H7 (cell line): ENCODE data around the gene CRACDL. TPM values are rescaled to one million over a fixed set of nuclear protein-coding genes. Genes with fewer than 3 reads are reported as not detected.

Source experiments
- DNase-seq: peaks from one replicate; pipeline ENCODE4 v3.0.0; 2012
- H3K27me3 ChIP-seq: 2 replicates; pipeline ENCODE4 v1.6.0; 2011; ENCODE audit warnings: mild to moderate bottlenecking, low read length; ENCODE audit not compliant: control insufficient read depth, insufficient read depth
- H3K36me3 ChIP-seq: replicated peaks from 2 replicates; pipeline ENCODE4 v1.5.1; 2011; ENCODE audit warnings: low read length; ENCODE audit not compliant: control insufficient read depth, insufficient read depth
- H3K4me3 ChIP-seq: 2 replicates; pipeline ENCODE4 v1.5.1; 2011; ENCODE audit warnings: low read depth, mild to moderate bottlenecking, control low read depth, low read length, moderate library complexity; ENCODE audit not compliant: insufficient read depth
- total RNA-seq: library from RNA; depleted of rRNA; stranded (reverse); fragments of >200 nt; shearing (Covaris generic); gene quantifications from 2 replicates; pipeline ENCODE4 v1.2.3, GENCODE V29; 2014

CRACDL gene
- total RNA-seq, 1 experiment from 2014 or later = 0.24 TPM

DNA sequence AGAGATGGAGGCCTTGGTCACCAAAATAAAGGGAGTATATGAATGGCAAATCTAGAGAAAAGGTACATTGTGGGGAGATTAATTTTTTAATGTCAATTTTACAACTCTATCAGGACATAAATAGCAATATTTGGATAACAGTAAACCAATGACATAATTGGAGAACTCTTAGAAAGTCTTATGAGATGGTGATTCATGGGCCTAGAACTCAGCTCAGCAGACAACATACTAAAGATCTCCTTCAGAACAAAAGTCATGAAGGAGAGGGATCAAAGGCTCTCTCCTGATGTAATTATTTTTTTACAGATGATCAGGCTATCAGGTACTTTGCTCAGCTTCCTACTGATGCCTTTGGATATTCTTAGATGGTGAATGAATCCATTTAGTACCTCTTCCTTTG, 90.0 kb downstream of the CRACDL start:
- DNase-seq = no peak
- no peaks in the 10 kb centered on the region for H3K27me3 ChIP-seq
- H3K4me3 ChIP-seq = no peak overlapping the region
- H3K36me3 ChIP-seq = no peaks in the 10 kb centered on the region

DNA sequence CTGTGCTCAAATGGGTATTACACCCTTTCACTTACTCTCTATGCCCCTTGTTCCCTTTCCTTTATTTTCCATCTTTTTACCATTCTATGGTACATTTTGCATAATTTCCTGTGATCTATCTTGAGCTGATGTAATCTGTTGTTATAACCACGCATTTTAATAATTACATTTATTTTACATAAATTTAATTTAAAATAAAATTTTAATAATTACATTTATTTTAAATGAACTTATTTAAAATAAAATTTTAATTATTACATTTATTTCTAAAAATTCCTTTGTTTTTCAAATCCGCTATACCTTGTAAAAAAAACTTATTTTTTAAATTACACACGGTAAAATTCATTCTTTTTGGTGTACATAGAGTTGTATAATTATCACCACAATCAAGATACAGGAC, 93.9 kb downstream of the CRACDL start:
- Histone ChIP-seq H3K36me3 (no peaks in the 10 kb centered on the region), H3K4me3 (no peak overlapping the region), H3K27me3 (no peaks in the 10 kb centered on the region)
- no peak for DNase-seq

DNA sequence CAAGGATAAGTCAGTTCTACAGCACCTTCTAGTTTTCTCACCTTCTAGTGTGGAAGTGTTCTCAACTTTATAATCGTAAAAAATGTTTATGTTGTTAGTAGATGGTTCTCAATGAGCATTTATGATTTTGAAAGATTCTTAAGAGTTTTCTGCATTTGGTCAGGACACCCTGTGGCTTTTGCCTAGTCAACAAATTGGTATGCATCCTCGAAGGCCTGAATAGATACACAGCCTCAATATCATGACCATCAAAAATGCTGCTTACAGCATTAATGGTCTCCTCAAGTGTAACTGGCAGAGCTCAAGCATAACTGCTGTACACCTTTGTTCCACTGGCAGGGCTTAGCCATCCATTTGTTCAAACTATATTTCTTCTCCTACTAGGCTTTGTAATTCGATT, 96.7 kb downstream of the CRACDL start:
- Histone ChIP-seq H3K36me3 (no peaks in the 10 kb centered on the region), H3K4me3 (no peak overlapping the region), H3K27me3 (no peaks in the 10 kb centered on the region)
- DNase-seq = no peak

DNA sequence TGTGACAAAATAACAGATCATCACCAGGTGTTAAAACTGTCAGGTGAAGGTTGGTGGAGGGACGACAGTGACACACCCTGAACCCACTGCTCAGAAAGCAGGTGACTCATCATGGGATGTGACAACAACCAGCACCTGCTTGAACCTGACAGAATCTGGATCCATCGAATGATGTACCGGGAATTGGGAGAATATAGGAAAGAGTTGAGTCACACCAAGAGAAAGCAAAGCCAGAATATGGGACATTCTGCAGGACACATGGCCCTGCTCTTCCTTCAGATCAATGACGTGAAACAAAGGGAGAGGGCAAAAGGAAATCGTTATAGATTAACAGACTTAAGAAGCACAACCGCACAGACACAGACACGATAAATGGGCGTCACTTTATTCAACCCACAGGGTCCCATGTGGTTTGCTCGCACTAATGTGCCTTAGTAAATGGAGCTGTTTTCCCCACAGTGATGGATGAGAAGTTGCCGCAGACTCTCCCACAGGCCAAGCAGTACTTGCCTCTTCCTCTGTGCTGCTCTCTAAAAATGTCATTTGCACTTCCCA, 100.1 kb downstream of the CRACDL start:
- no peak for DNase-seq
- Histone ChIP-seq H3K36me3 (no peaks in the 10 kb centered on the region), H3K27me3 (no peaks in the 10 kb centered on the region), H3K4me3 (no peak overlapping the region)

DNA sequence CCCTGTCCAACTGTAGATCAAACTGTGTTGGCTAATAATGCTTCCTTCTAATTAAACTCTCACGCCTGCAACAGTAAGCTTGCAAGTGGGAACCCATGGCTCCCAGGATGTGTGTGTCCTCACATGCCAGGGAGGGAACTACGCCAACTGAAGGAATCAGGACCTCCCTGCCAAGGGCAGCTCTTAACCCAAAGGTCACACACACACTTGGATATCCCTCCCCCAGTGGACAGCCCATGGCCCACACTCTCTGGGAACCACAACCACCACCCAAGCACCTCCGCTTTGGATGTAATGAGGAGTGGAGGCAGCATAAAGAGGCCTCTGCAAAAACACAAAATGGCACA, 102.1 kb downstream of the CRACDL start:
- H3K36me3 ChIP-seq = no peaks in the 10 kb centered on the region
- H3K27me3 ChIP-seq = no peaks in the 10 kb centered on the region
- H3K4me3 ChIP-seq = no peak overlapping the region
- DNase-seq = no peak

DNA sequence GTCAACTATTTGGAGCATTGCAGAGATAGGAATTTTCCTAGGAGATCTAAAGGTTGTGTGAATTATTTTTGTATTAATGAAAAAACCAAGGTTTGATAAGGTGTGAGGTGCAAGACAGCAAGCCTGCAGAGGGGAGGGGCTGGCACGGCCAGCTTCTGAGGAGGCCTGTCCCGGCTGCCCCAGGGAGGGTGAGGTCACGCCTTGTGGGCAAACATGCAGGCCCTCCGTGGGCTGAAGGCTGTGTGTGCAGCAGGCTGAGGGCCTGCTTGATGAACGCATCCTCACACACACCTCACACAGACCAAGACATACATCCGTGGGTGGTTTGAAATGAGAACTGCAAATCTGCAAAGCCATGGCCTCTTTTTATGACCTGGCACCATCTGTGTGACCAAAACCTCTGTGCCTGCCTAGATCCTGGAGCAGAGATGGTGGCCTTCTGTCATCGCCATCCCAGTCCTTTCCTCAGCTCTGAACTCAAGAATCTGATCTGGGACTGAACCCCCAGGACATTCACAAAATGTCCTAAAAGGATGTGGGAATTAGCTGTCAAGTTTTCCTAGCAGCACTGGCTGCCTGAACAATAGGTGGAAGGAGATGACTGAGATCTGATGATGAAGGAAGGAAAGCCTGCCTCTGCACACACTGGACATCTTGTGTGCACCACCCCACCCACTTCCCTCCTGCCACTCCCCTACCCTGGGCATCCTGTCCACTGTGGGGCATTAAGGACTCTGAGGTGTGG, 102.7 kb downstream of the CRACDL start:
- Histone ChIP-seq H3K36me3 (no peaks in the 10 kb centered on the region), H3K4me3 (no peak overlapping the region), H3K27me3 (no peaks in the 10 kb centered on the region)
- DNase-seq = no peak

DNA sequence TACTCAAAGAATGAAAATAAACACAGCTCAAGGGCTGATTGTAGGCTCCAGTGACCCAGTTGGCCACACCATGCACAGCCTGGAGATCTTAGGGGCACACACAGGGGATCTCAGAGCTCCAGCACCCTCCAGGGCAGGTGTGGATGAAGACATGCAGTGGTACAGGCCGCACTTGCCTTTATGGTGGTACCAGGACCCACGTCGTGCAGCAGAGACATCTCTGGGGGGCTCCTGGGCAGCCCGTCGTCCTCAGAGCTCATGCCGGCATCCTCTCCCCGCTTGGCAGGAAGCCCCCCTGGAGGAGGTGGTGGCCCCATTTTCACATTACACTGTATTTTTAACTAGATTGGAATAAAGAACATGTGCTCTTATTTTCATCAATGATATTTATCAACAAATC, 103.9 kb downstream of the CRACDL start:
- no peaks in the 10 kb centered on the region for H3K27me3 ChIP-seq
- DNase-seq = no peak
- no peak overlapping the region for H3K4me3 ChIP-seq
- no peaks in the 10 kb centered on the region for H3K36me3 ChIP-seq

DNA sequence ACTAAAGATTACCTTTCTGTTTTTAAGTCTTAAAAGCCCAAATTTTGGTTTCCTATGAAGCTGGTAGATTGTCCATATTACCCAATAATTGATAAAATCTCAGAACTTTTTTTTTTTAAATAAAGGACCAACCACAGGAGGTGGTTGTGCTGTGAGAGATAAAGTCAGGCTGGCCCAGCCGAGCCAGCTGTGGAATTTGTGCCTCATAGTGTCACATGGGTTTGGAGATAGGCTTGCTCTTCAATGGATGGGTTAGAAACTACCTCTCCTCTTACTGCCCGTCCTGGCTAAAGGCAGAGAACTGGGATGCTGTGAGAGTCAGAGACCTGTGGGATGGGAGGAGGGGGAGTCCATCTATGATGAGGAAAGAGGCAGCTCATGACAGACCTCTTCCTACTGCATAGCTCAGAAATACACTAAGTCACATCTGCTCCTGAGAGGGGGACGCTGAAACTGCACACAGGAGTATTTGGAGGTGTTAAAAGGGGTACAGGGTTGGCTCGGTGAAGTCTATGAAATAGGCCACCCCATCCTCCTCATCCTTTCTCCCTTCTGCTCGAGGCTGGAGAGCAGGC, 105.4 kb downstream of the CRACDL start:
- Histone ChIP-seq H3K4me3 (no peak overlapping the region), H3K36me3 (no peaks in the 10 kb centered on the region), H3K27me3 (no peaks in the 10 kb centered on the region)
- no peak for DNase-seq

DNA sequence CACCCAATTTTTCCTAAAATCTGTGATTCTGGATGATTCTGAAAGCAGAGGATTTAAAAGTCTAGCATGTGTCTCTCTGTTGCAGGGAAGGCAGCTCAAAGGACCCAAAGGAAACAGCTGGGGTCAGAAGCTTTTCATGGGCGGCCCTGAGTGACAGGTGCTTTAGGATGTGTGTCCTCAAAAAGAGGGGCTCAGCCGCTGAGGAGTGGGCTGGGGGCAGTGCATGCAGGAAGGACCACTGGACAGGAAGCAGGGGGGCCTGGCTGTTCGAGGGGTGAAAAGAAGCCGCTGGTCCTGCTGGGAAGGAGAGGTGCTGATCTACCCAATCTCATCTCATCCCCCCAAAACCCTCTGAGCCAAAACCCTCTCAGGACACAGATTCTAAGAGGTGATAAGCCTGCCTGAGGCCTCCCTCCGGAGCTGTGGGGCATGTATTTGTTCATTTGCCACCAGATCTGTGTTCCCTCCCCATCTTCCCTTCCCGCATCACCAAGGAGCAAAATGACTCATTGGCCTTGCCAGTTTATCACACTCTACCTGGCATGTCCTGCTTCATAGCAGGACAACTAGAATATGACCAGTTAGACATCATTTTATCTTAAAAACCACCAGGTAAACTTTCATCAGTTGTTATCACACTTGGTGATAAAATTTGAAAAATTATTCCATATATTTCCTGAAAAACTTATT, 106.3 kb downstream of the CRACDL start:
- H3K36me3 ChIP-seq = no peaks in the 10 kb centered on the region
- no peak overlapping the region for H3K4me3 ChIP-seq
- DNase-seq = no peak
- H3K27me3 ChIP-seq = peaks cover 4% of the 10 kb centered on the region

DNA sequence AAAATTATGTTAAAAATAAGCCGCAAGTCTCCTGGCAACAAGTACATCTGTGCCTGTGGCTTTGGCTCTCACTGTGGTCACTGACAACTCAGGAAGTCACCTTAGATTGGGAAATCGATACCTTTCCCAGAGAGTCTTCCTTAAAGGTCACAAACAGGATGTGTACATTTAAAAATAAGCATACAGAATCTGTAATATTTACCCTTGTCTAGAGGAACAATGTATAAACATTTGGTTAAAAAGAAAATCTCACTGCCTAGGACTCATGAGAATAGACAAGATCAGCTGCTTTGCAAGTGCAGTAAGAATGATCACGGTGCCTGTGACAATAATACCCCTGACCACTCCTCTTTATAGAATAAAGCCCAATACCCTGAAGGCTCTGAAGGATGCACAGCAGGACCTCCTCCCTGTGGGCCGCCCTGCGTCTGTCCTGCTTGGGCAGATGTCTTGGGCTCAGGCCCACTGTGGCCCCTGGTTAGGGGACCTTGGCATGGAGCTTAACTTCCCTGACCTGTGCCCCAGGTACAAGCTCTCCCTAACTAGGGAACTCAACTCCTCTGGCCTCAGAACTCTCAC, 107.1 kb downstream of the CRACDL start:
- DNase-seq = no peak
- Histone ChIP-seq H3K27me3 (peaks cover 8% of the 10 kb centered on the region), H3K4me3 (no peak overlapping the region), H3K36me3 (no peaks in the 10 kb centered on the region)

DNA sequence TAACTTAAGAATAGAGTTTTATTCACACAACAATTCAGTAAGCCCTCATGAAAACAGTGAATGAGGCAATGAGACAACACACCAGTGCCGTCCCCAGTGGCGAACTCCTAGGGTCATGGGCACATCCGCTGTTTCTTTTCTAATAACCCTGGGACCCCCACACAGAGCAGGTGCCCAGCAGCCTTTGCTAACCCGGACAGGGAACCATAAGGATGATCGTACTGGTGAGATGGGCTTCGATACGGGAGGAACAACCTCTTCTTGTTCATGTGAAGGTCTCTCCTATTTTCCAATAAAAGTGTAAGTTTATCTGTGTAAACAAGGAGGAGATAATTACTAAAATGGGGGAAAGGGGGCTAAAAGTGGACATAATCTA, 107.7 kb downstream of the CRACDL start:
- no peak for DNase-seq
- H3K4me3 ChIP-seq = no peak overlapping the region
- H3K27me3 ChIP-seq = peaks cover 13% of the 10 kb centered on the region
- H3K36me3 ChIP-seq = no peaks in the 10 kb centered on the region

DNA sequence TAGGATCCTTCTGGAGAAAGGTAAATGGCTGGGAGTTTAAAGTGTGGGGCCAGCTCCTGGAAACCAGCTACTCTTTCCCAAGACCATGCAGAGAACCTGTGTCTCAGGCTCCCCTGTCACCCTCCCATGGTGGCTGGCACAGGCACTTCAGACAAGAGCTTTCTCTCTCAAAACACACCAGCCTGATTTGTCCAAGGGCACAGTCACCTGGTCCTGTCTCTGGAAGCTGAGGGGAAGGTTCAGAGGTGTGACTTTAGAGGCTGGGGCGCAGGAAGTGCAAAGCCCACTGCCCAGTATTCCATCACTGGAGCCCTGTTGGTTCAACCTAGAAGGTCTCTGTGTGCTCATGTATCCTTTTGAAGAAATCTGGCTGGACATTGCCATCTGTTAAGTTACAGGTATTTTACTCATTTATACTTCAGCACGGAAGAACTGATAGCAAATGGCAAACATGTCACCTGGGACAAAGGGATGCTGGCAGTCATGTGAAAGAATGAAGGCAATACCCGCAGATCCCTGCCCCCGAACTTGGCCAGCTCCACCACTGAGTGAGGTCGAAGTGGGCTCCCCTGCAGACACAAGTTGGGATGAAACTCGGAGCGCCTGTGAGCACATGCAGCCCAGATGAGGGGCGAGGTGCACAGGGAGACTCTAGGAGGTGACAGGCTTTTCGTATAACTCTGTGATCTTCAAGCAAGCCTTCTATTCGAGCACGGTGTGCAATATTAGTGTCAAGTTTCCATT, 108.2 kb downstream of the CRACDL start:
- Histone ChIP-seq H3K27me3 (peaks cover 18% of the 10 kb centered on the region), H3K4me3 (no peak overlapping the region), H3K36me3 (no peaks in the 10 kb centered on the region)
- no peak for DNase-seq

DNA sequence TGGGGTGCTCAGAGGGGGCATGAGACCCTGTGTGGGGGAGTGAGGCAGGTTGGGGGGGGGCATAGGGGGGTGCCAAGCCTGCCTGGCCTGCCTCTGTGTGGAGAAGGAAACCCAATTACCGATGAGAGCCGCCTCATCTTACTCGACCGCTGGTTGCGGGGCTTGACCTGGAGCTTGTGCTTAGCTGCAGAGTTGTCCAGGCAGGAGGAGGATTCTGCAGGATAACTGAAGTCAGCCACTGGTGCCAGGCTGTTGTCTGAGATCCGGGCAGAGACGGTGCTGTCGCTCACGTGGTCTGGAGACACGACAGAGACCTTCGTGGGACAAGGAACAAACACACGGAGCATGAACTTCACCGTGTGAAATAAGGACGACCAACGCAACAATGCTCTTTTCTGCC, 109.2 kb downstream of the CRACDL start:
- no peak for DNase-seq
- Histone ChIP-seq H3K36me3 (no peaks in the 10 kb centered on the region), H3K4me3 (no peak overlapping the region), H3K27me3 (peaks cover 26% of the 10 kb centered on the region)

DNA sequence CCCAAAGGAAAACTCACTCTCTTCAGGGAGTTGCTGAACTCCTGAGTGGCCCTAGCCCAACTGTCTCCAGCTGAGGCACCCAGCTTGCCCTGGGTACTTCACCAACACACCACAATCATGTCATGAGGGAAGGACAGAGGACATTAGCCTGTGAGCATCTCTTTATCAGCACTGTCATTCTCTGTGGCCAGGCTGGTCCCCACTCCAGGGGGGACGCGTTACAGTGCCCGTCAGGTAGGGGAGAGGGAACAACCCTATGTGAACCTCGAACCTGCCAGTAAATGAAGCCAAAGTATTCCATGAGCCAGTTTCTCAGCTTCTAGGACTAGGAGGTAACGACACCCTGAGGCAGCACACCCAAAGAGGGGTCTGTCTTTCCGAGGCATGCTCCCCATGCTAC, 110.2 kb downstream of the CRACDL start:
- peaks cover 33% of the 10 kb centered on the region for H3K27me3 ChIP-seq
- no peak overlapping the region for H3K4me3 ChIP-seq
- no peaks in the 10 kb centered on the region for H3K36me3 ChIP-seq
- no peak for DNase-seq
